ENCODE data around the gene SEL1L3. TPM values are rescaled to one million over a fixed set of nuclear protein-coding genes. Genes with fewer than 3 reads are reported as not detected.
A peak's percentile ranks its signal among the peaks of the same experiment; 100 is the strongest.

Gene SEL1L3
- polyA plus RNA-seq, 1 of the 3 experiments (the other 2 are of a cell fraction), result 2.2 TPM

GRCh38 chr4:25859429-25860148, 3.2 kb downstream of the SEL1L3 start:
- H3K4me3 ChIP-seq (ENCODE audit: low read depth in 2 of 2, low read length in 1 of 2), result no peak overlapping the region
- no peaks in the 10 kb centered on the region for H3K9me2 ChIP-seq
- peak; percentile 31 for DNase-seq
- H2AFZ ChIP-seq (ENCODE audit: low read depth), result no peak overlapping the region
- 52% methylated on average over 6 of the region's 6 CpGs for WGBS (ENCODE audit: low lambda C conversion rate)
- no peak overlapping the region; the same call in 1 of the 2 replicates for H3K4me2 ChIP-seq
- no peaks in the 10 kb centered on the region for H3K9me3 ChIP-seq
- peaks cover 16 to 21% of the 10 kb centered on the region in 2 experiments; a peak in 2 of 4 replicates for H3K4me1 ChIP-seq (ENCODE audit: control insufficient read depth in 1 of 2, insufficient read depth in 2 of 2, low read depth in 1 of 2, low read length in 1 of 2)
- TF ChIP-seq POLR2AphosphoS5 (IDR thresholded peaks at IDR 0.05; ENCODE audit: low read depth, low read length) (no peak), USF1 (IDR thresholded peaks at IDR 0.05; ENCODE audit: borderline replicate concordance, low read depth) (no peak), FOXM1 (IDR thresholded peaks at IDR 0.05; ENCODE audit: low read depth) (no peak), NRF1 (IDR thresholded peaks at IDR 0.05; ENCODE audit: low read depth, low read length) (no peak), ELF1 (IDR thresholded peaks at IDR 0.05) (no peak)
- no peaks in the 10 kb centered on the region for H3K36me3 ChIP-seq (replicated peaks in 1 of 2; ENCODE audit: control insufficient read depth in 1 of 2, insufficient read depth in 2 of 2, low read length in 1 of 2)
- H3K27ac ChIP-seq (ENCODE audit: low read depth in 2 of 2, low read length in 1 of 2), result no peak overlapping the region
- H4K20me1 ChIP-seq (ENCODE audit: insufficient read depth), result no peaks in the 10 kb centered on the region
- ChIA-PET POLR2A (no interaction called here), CTCF (interaction anchor here (0.7 kb wide), 1 partner anchor 16 kb away, joined by 3 read pairs; no protein-coding TSS in a partner anchor)
- H3K27me3 ChIP-seq (ENCODE audit: insufficient read depth), result no peaks in the 10 kb centered on the region
- no peaks in the 10 kb centered on the region for H3F3A ChIP-seq (replicated peaks; ENCODE audit: insufficient read depth)
- H3K79me2 ChIP-seq (ENCODE audit: insufficient read depth), result no peaks in the 10 kb centered on the region
- no peak overlapping the region for H3K9ac ChIP-seq

DNA sequence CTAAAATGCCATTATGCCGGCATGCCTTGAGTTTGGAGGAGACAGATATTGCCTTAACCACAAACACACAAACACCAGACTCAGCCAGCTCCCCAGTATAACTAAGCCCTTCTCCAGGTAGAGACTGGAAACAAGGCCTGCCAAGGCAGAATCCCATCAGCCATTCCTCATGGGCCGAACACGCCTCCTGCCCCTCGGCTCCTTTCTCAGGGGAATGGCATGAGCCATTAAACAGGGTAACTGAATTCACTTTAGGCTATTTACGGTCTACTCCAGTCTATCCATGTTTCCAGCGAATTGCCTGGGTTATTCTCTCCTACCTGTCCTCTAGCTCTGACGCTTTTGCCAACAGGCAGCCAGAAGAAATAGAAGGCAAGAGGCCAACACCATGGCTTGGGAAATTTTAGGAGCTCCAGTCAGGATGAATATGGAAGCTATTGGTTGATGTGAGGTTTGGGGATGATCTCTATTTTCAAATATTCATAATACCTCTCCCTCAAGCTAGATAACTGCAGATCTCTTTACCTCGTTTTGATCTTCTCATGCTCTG, 4.9 kb downstream of the SEL1L3 start:
- H3K9me2 ChIP-seq, result no peaks in the 10 kb centered on the region
- H3K79me2 ChIP-seq (ENCODE audit: insufficient read depth), result no peaks in the 10 kb centered on the region
- ChIA-PET POLR2A (no interaction called here), CTCF (no interaction called here)
- 78% methylated on average over 5 of the region's 8 CpGs for WGBS (ENCODE audit: low lambda C conversion rate)
- H3F3A ChIP-seq (replicated peaks; ENCODE audit: insufficient read depth), result no peaks in the 10 kb centered on the region
- H3K4me2 ChIP-seq, result no peak overlapping the region
- H2AFZ ChIP-seq (ENCODE audit: low read depth), result no peak overlapping the region
- no peak overlapping the region for H3K4me3 ChIP-seq (ENCODE audit: low read depth in 2 of 2, low read length in 1 of 2)
- no peaks in the 10 kb centered on the region for H3K36me3 ChIP-seq (replicated peaks in 1 of 2; ENCODE audit: control insufficient read depth in 1 of 2, insufficient read depth in 2 of 2, low read length in 1 of 2)
- no peak for TF ChIP-seq YY1 (IDR thresholded peaks at IDR 0.05; ENCODE audit: low read depth)
- no peak for TF ChIP-seq RXRA (IDR thresholded peaks at IDR 0.05; ENCODE audit: borderline replicate concordance, low read depth)
- no peak for TF ChIP-seq JUND (IDR thresholded peaks at IDR 0.05)
- TF ChIP-seq MEF2A (IDR thresholded peaks at IDR 0.05; ENCODE audit: borderline replicate concordance, low read depth), result no peak
- TF ChIP-seq EP300 (IDR thresholded peaks at IDR 0.05; ENCODE audit: borderline replicate concordance in 1 of 2, low read depth in 1 of 2, low read length in 1 of 2), result no peak
- no peak for TF ChIP-seq FOSL2 (IDR thresholded peaks at IDR 0.05; ENCODE audit: borderline replicate concordance, low read depth)
- no peak for TF ChIP-seq MXI1 (IDR thresholded peaks at IDR 0.05; ENCODE audit: low read depth, low read length)
- no peak for TF ChIP-seq TCF12 (IDR thresholded peaks at IDR 0.05)
- TF ChIP-seq TAF1 (IDR thresholded peaks at IDR 0.05; ENCODE audit: borderline replicate concordance, low read depth, low read length), result no peak
- no peak for DNase-seq
- H3K9me3 ChIP-seq, result no peaks in the 10 kb centered on the region
- H3K9ac ChIP-seq, result no peak overlapping the region
- H3K27me3 ChIP-seq (ENCODE audit: insufficient read depth), result no peaks in the 10 kb centered on the region
- no peak overlapping the region for H3K27ac ChIP-seq (ENCODE audit: low read depth in 2 of 2, low read length in 1 of 2)
- H4K20me1 ChIP-seq (ENCODE audit: insufficient read depth), result no peaks in the 10 kb centered on the region
- H3K4me1 ChIP-seq (ENCODE audit: control insufficient read depth in 1 of 2, insufficient read depth in 2 of 2, low read depth in 1 of 2, low read length in 1 of 2), result peaks cover 16 to 21% of the 10 kb centered on the region in 2 experiments; a peak in 2 of 4 replicates
